C4-2B (cell line): Measurements from ENCODE around the gene DGKH.
"Not testable (repeated sequence)": the region's sequence is repeated elsewhere in the genome, so short reads cannot be mapped to it uniquely, and the experiment has no call there.

ENCODE experiments used
- H3K27ac ChIP-seq: fragments of 450-650 bp; 2 replicates; pipeline ENCODE4 v1.5.1; 2017
- CTCF ChIP-seq: fragments of 450-650 bp; conservative IDR thresholded peaks from 2 replicates; pipeline ENCODE4 v1.5.1; 2017; ENCODE audit warnings: mild to moderate bottlenecking
- ZFX ChIP-seq: fragments of 450-650 bp; IDR thresholded peaks from 2 replicates; pipeline ENCODE4 v1.6.1; 2017

Gene DGKH

GRCh38 chr13:42221121-42221765 lies 172.8 kb downstream of the DGKH start:
- no peak overlapping the region for H3K27ac ChIP-seq
- TF ChIP-seq ZFX (no peak), CTCF (no peak)

- TF ChIP-seq ZFX = no peak
- H3K27ac ChIP-seq = no peak overlapping the region
These were observed 175.2 kb downstream of the DGKH start for GRCh38 chr13:42223681-42224080.

- no peak overlapping the region for H3K27ac ChIP-seq
- TF ChIP-seq CTCF = no peak
These were observed 176.6 kb downstream of the DGKH start for GRCh38 chr13:42225051-42225450.

GRCh38 chr13:42226759-42227158 lies 178.3 kb downstream of the DGKH start:
- not testable (repeated sequence) for H3K27ac ChIP-seq

- no peak for TF ChIP-seq ZFX
- no peak for TF ChIP-seq CTCF
- no peak overlapping the region for H3K27ac ChIP-seq
These were observed 180.1 kb downstream of the DGKH start for GRCh38 chr13:42228527-42228926.

- TF ChIP-seq CTCF (no peak), ZFX (no peak)
- H3K27ac ChIP-seq = no peak overlapping the region
These were observed 180.8 kb downstream of the DGKH start for GRCh38 chr13:42229287-42229686.

GRCh38 chr13:42232671-42233070 lies 184.2 kb downstream of the DGKH start:
- H3K27ac ChIP-seq = no peak overlapping the region
- no peak for TF ChIP-seq CTCF
- no peak for TF ChIP-seq ZFX

- no peak overlapping the region for H3K27ac ChIP-seq
- TF ChIP-seq CTCF = no peak
- TF ChIP-seq ZFX = no peak
These were observed 185.3 kb downstream of the DGKH start for GRCh38 chr13:42233726-42234125.

GRCh38 chr13:42239161-42239560 lies 190.7 kb downstream of the DGKH start:
- no peak for TF ChIP-seq CTCF
- no peak for TF ChIP-seq ZFX
- no peak overlapping the region for H3K27ac ChIP-seq
